IPS DF 6.9 (cell line): Measurements from ENCODE around the gene CHRND.

Source experiments
- DNase-seq: peaks from one replicate; pipeline ENCODE4 v3.0.0-alpha.2; 2013; ENCODE audit warnings: low read depth, low spot score
- H3K27ac ChIP-seq: one replicate; pipeline ENCODE4 v1.5.1; 2013; ENCODE audit warnings: low read length, control low read depth
- H3K27me3 ChIP-seq: 2 replicates; pipeline ENCODE4 v1.6.1; 2013; ENCODE audit warnings: mild to moderate bottlenecking, low read length; ENCODE audit not compliant: control insufficient read depth, insufficient read depth
- H3K36me3 ChIP-seq: 2 replicates; pipeline ENCODE4 v1.6.1; 2013; ENCODE audit warnings: low read length; ENCODE audit not compliant: control insufficient read depth, insufficient read depth
- H3K4me1 ChIP-seq: 2 replicates; pipeline ENCODE4 v1.6.1; 2013; ENCODE audit warnings: low read length; ENCODE audit not compliant: control insufficient read depth, insufficient read depth
- H3K4me3 ChIP-seq: 2 replicates; pipeline ENCODE4 v1.5.1; 2013; ENCODE audit warnings: mild to moderate bottlenecking, low read length
- H3K9me3 ChIP-seq: 2 replicates; pipeline ENCODE4 v1.6.1; 2013; ENCODE audit warnings: low read length, inconsistent platforms; ENCODE audit not compliant: control insufficient read depth, insufficient read depth
- WGBS: extraction: QIAGEN DNeasy Blood & Tissue Kit; methylation state at CpG from one replicate; pipeline ENCODE4 v1.1.7; 2013; ENCODE audit warnings: mixed read lengths, missing lambda C conversion rate; ENCODE audit not compliant: insufficient read length, insufficient coverage; 5-methylcytosine and 5-hydroxymethylcytosine counted together

The CHRND gene

DNA sequence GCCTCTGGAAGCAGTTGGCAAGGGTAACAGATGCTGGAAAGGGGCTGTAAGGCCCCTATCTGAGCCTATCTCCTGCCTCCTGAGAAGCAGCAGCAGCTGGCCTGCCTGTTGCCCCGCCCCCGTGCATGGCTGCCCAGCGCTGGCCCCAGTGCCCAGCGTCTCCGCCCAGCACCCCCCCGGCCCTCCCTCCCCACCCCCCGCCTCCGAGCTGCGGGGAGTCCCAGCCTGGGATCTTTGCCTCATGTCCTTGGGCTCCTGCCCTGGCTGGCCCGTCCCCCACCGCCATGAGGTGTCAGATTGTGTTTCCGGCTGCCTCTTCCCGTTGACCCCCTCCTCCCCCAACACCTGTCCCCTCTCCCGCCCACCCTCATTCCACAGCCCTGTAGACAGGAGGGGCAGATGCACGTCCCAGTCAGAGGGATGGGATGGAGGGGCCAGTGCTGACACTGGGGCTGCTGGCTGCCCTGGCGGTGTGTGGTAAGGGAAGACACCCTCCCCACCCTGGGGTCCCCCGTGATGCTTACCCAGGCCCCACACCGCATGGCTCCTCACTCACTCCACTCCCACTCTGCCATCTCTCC is at the start of gene CHRND:
Gene CHRND, plus strand, starts transcription at position 370 of the 581 bp plus-strand sequence. Its CDS starts 56 bp downstream, at position 426.
- Histone ChIP-seq H3K36me3 (no peaks in the 10 kb centered on the region), H3K4me3 (no peak within 1 kb of the TSS), H3K27me3 (peaks cover 16% of the 10 kb centered on the region), H3K4me1 (peaks cover 7% of the 10 kb centered on the region; the same call in 1 of the 2 replicates), H3K27ac (no peak within 1 kb of the TSS), H3K9me3 (no peaks in the 10 kb centered on the region)
- WGBS: no CpG with 5 or more reads among the region's 18 CpGs
- DNase-seq: no peak

- Histone ChIP-seq H3K36me3 (no peaks in the 10 kb centered on the region), H3K27me3 (no peaks in the 10 kb centered on the region), H3K4me1 (no peaks in the 10 kb centered on the region), H3K4me3 (no peak overlapping the region), H3K9me3 (no peaks in the 10 kb centered on the region), H3K27ac (no peak overlapping the region)
- no CpG with 5 or more reads among the region's 7 CpGs for WGBS
- no peak for DNase-seq
Measured at GRCh38 chr2:232476791-232477190, 49.2 kb upstream of the CHRND start.

DNA sequence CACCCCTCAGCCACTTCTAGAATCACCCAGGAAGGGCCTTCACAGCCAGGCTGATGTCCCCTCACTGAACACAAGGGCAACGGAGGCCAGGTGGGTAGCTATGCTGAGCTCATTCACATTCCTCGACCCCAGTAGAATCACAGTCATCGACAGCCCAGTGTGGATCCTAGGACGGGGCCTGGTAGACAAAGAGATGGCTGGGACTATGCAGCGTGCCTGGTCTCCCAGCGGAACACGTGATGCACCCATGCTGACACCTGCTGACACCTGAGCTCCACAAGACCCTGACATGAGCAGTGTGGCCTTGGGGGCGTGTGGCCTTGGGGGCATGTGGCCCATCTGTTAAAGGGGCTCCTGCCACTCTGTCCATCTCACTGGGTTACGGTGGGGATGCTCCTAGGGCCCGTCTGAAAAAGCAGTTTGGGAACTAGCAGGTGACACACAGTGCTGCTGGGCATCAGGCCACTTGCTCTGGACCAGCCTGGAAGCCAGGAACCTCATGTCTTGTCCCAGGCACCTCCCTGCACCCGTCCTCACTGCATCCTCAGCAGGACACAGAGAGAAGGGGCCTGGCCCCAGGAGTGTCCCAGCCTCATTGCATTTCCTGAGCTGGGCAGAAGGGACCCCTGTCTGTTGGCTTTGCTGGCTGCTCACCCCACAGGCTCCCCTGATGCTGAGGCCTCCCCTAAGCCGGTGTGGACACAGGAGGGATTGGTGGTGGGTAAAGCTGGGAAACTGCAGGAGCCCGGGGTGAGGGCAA is 48.0 kb upstream of the CHRND start:
- no CpG with 5 or more reads among the region's 13 CpGs for WGBS
- H3K4me3 ChIP-seq: no peak overlapping the region
- H3K9me3 ChIP-seq: no peaks in the 10 kb centered on the region
- no peaks in the 10 kb centered on the region for H3K27me3 ChIP-seq
- no peak for DNase-seq
- no peak overlapping the region for H3K27ac ChIP-seq
- H3K4me1 ChIP-seq: no peaks in the 10 kb centered on the region
- H3K36me3 ChIP-seq: no peaks in the 10 kb centered on the region

DNA sequence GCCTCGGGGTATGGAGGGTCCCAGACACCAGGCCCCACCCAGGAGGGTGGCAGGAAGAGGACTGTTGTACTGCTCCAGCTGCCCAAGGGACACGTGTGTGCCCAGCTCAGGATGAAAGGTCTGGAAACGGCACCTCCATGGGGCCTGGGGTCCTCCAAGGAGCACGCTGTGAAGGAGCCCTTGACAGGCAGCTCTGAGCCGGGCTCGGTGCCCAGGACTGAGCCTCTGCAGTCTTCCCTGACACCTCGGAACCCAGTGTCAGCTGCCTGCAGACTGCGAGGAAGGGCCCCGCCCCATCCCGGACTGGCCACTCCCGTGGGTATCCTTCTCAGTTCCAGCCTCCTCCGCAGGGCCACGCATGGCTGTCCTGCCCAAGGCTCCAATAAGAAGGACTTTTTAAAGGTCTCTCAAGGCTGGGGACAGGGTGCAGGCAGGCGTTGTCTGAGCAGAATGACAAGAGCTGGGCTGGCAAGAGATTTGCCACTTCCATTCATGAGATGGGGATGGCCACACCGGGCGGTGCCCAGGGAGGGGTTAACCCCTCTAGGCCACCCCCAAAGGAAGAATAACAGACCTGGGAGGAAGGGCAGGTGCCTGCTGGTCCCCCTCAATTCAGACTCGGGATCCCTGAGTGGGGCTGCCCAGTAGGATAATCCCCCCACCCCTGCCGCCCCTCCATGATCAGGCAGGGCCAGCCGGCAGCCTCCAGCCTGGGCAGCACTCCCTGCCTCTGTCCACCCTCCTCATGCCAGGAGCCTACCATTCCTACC is 47.2 kb upstream of the CHRND start:
- Histone ChIP-seq H3K4me1 (no peaks in the 10 kb centered on the region), H3K27ac (no peak overlapping the region), H3K4me3 (no peak overlapping the region), H3K9me3 (no peaks in the 10 kb centered on the region), H3K27me3 (no peaks in the 10 kb centered on the region; the same call in 1 of the 2 replicates), H3K36me3 (no peaks in the 10 kb centered on the region)
- no CpG with 5 or more reads among the region's 19 CpGs for WGBS
- no peak for DNase-seq

GRCh38 chr2:232479341-232480200 is 46.4 kb upstream of the CHRND start:
- no peak overlapping the region for H3K4me3 ChIP-seq
- no peak overlapping the region for H3K27ac ChIP-seq
- no peaks in the 10 kb centered on the region for H3K4me1 ChIP-seq
- H3K27me3 ChIP-seq: peaks cover 5% of the 10 kb centered on the region
- WGBS: no CpG with 5 or more reads among the region's 21 CpGs
- H3K9me3 ChIP-seq: no peaks in the 10 kb centered on the region
- no peaks in the 10 kb centered on the region; the same call in 1 of the 2 replicates for H3K36me3 ChIP-seq
- no peak for DNase-seq

DNA sequence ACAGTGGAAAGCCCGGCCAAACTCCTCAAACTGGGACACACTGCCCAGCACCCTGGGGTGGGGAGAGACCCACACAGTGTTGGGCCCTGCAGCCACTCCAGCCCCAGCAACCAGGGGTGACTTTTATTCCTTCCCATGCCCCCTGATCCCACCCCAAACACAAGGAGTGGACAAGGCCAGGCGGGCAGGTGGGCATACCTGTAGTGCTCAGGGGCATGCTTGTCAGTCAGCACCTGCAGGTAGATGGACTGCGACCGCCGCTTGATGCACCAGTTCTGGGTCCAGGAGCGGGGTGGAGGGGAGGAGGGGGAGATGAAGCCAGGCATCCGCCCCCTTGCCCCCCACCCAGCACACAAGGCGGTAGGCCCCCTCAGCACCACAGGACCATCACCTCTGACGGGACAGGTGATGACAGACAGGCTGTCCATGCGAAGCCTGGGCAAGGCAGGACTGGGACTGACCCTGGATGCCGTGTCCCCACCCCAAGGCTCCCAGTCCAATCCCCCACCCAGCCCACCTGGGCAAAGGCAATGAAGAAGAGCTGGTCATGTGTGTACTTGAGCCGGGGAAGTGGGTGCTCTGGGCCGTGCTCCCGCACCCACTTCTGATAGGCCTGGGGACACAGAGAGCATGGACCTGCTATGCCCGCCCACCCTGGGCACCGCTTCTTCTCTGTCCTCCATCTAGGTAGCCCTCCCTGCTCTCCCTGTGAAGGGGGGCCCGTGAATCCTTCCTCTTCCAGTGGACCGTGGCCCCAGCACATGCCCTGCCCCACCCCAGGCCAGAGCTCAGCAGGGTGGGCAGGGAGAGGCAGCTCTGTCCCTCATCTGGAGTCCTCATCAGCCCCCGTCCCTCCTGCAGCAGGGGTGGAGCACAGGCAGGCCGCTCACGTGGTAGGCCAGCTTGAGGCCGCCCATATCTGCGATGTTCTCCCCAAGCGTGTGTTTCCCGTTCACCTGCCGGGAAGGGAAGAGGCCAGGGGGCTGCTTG is 45.5 kb upstream of the CHRND start:
- DNase-seq: no peak
- H3K4me1 ChIP-seq: no peaks in the 10 kb centered on the region
- no CpG with 5 or more reads among the region's 26 CpGs for WGBS
- H3K4me3 ChIP-seq: no peak overlapping the region
- no peaks in the 10 kb centered on the region for H3K9me3 ChIP-seq
- H3K27ac ChIP-seq: no peak overlapping the region
- H3K36me3 ChIP-seq: no peaks in the 10 kb centered on the region; the same call in 1 of the 2 replicates
- peaks cover 14% of the 10 kb centered on the region for H3K27me3 ChIP-seq

DNA sequence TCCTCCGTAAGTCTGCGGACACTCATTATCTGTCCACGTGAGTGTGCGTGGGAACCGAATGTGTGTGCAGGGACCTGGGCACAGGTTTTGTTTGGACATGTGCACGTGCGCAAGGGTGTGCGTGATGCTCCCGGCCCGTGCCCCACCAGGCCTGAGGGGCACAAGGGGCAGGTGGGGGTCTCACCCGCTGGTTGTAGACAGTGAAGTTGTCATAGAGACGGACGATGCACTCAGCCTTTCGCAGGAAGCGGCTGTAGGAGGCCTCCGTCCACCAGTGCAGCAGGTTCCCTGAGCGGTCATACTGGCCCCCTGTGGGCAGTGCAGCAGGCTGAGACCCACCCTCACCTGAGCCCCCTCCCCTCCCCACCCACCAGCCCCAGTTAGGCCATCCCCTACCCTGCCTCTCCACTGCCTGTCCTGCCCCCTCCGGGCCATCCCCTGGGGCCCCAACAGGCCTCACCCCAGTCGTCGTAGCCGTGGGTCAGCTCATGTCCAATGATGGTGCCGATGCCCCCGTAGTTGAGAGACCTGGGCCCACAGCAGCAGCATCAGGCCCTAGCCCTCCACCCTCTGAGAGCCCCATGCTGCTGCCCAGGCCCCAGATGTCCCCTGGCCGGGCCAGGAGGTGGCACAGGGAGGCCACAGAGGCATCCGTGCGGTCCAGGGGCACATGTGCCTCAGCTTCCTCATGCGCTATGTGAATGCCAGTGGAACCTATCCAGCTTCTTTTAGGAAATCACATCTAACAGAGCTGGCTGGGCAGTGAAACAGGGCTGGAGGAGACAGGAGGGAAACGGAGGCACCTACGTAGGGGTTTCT is 44.4 kb upstream of the CHRND start:
- Histone ChIP-seq H3K27ac (no peak overlapping the region), H3K4me1 (no peaks in the 10 kb centered on the region), H3K27me3 (peaks cover 25% of the 10 kb centered on the region), H3K9me3 (no peaks in the 10 kb centered on the region), H3K36me3 (no peaks in the 10 kb centered on the region; the same call in 1 of the 2 replicates), H3K4me3 (no peak overlapping the region)
- DNase-seq: no peak
- no CpG with 5 or more reads among the region's 29 CpGs for WGBS

DNA sequence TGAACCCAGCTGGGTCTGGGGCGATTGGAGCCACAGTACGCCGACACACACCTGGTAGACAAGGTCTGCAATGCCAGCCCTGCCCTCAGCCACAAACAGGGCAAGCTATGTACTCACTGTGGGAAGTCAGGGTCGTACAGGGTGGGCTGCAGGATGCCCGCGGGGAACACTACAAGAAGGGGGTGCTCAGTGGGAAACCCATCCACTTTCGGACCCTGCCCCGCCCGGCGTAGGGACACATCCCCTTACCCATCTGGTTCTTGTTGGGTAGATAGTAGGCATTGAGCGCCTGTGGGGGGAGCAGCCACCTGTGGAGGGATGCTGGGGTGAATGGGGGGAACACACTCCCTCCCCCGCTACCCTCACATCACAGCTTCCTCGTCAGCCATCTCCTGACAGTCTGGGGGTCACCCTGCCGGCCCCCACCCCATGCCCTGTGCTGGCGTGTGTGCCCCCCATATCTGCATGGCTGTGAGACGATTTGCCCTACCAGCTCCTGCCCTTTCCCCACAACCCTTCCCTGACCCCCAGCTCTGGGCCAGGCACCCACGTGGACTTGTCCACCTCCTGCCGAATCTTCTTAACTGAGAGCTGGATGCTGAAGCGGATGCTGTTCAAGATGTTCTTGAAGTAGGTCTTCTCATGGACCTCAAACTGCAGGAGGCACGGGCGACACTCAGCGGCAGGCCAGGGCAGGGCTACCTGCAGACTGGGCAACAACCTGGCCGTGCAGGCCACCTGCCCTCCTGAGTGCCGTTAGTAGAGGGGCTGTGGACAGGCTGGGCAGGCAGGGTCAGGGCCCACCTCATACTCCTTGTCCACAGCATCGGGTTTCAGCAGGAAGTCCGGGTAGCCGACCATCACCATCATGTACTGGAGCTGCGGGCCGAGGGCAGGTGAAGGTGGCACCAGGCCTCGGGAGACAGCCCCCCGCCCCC is 43.4 kb upstream of the CHRND start:
- H3K9me3 ChIP-seq: no peaks in the 10 kb centered on the region
- no CpG with 5 or more reads among the region's 31 CpGs for WGBS
- H3K27me3 ChIP-seq: peaks cover 33% of the 10 kb centered on the region
- H3K36me3 ChIP-seq: no peaks in the 10 kb centered on the region; the same call in 1 of the 2 replicates
- no peak for DNase-seq
- no peak overlapping the region for H3K4me3 ChIP-seq
- H3K4me1 ChIP-seq: no peaks in the 10 kb centered on the region
- H3K27ac ChIP-seq: no peak overlapping the region
